GM18502 (cell line): ENCODE measurements around the gene TTYH2.

Experiments used
- ATAC-seq: cut with Tn5 transposase; IDR thresholded peaks from one replicate; pipeline ENCODE4 v1.9.1; 2021; ENCODE audit warnings: mild to moderate bottlenecking; ENCODE audit not compliant: unreplicated experiment, poor library complexity

The TTYH2 gene

DNA sequence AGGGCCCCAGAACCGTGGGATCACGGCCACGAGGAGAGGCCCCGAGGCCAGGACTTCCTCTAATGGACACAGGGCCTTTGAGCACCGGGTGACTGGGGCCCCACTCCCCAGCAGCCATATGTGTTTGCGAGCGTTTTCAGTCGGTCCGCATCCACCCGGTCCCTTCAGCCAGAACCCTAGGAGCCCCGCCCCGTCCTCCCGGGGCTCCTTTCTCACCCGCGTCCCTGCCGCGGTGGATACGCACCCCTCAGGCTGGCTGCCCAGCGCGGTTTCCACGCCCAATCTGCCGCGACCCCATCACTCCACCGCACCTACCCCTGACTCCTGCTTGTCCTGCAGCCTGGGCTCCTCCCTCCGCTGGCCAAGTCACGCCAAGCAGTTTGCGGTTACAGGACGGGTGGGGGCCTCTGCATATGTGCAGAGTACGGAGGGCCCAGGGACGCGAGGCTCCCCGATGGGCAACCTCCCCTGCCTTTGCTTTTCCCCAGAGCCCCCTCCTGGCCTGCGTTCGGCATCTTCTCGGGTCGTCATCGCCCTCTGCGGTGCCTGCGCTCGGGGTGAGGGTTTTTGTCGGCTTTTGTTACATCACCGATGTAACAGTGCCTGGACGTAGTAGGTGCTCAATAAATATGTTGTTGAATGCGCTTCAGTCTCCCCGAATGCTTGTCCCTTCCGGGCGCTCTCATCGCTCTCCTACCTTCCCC lies 1.0 kb upstream of the TTYH2 start:
- peak; percentile 1 for ATAC-seq

DNA sequence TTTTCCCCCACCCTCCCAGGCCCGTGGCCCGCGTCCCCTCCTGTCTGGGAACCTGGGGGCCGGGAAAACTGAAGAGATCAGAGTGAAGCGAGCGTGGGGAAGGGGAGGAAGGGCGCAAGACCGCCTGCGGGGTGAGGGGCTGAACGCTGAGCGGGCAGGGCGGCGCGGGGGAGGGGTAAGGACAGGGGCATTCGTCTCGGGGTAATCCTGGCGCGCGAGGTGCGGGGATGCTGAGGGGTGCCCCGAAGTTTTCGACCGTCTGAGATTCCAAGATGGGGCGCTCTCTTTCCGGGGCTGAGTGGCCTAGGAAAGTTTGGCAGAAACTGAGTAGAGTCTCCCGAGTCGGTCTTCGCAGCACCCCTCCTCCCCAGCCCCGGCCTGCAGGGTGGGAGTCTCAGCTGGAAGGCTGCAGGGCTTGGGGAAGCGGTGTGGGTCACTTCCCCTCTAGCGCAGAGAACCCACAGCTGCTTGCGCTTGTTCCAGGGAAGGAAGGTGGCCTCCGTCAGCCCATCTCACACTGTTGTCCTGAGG lies 555 bp downstream of the TTYH2 start:
- ATAC-seq = no peak

DNA sequence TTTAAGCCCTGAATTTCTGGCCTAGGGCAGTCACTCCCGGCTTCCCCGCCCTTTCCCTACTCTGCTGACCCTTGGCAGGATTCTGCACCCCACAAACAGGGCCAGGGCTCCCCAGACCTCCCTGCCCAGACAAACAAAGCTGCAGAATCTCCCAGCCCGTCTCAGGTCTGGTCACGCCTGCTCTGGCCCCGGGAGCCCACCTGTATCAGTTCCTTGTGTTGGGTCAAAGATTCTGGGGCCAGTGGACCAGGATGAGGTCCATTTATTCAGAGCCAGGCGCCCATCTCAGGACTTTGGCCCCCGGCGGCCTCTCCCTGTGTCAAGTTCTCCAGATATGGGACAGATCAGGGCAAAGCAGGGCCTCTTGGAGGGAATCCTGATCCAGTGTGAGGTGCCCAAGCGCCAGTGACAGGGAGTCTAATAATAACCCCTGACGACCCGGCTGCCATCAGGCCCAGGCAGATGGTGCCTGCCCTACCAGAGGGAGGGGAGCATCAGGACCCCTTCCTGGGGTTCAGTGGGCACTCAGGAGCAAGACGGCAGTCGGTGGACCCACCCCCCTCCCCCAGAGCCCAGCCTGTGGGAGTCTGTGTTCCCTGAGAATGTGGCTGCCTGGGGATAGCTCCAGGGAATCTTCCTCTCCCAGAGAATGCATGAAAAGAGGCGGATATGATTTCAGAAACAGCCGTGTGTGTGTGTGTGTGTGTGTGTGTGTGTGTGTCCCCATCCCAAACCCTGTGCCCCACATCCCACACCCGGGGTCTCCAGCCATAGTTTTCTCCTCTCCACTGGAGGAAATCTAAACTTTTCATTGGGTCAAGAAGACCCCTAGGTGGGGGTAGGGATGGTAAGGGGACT lies 1.3 kb downstream of the TTYH2 start:
- ATAC-seq = no peak

DNA sequence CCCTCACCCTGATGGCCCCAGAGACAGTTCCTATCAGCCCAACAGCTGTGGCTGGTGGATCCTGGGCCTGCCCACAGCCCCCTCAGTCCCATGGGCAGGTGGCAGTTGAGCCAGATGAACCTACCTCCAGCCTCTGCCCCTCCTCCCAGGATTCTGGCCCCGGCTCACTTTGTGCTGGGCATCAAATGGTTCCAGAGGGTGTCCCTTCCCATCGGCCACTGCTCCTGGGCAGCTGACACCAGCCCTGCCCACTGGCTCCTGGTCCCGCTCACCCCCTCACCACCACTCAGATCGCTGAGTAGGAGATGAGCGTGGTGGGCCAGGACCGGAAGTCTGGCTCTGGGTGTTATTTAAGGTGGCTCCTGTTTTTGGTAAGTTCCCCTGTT lies 2.0 kb downstream of the TTYH2 start:
- ATAC-seq = no peak

DNA sequence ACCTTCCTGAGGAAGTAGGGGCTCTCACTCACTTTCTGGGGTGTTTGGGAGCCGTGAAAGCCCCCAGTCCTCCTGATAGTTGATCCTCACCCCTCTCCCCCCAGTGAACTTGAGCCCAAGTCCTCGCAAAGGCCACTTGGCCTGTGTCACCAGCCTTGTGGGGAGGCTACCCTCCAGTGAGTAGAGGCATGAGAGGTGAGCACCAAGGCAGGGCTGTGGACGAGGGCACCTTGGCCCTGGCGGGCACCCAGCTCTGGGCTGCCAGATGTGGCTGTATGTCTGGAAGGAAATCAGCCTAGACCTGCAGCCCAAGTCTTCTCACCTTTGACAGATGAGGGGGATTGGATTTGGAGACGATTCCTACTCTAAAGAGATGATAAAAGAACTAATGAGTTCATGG lies 3.1 kb downstream of the TTYH2 start:
- ATAC-seq = no peak

DNA sequence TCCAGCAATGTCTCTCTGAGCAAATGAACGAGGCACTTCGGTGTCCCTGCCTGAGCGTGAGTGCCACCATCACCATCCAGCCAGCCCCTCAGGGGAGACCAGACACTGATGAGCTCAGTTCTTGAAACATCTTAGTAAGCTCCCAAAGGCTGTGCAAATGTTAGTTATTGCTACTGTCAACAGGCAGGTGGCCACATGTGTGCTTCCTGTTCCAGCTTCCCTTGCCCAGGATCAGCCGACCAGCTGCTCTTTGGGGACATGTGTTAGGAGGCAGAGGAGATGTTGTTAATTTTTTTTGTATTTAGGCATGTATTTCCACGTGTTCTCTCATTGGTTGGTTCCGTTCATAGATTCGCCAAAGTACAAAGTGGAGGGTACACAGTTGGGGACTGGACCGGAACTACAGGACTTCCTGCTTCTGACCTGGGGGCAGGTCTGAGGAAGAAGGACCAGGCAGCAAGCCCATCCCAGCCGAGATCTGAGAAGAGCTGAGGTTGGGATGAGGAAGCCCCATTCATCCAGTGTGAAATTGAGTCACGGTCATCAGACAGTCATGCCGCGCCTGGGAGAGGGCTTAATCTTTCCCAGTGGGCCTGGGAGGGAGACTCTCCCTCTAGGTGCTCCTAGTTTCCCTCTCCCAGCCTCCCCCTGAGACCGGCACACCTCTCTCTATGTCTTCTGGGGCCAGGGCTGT lies 3.8 kb downstream of the TTYH2 start:
- no peak for ATAC-seq

DNA sequence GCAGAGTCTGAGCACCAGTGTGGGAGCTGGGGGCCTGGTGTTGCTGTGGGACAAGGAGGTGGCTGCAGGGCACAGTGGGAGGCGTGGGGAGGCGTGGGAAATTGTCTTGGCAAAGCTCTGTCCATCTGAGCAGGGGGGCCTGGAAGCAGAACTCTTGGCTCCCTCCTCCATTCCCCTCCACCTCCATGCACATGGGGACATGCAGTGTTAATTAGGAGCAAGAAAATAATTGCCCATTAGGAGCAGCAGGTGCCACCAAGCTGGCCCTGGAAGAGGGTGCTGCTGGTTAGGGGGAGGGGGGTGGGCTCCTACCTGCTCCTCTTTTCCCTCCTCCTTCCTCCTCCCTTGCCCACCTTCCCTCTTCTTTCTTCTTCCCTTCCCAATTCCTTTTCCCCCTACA lies 4.5 kb downstream of the TTYH2 start:
- ATAC-seq = no peak

- no peak for ATAC-seq
These were observed 5.1 kb downstream of the TTYH2 start for GRCh38 chr17:74218436-74218835.

DNA sequence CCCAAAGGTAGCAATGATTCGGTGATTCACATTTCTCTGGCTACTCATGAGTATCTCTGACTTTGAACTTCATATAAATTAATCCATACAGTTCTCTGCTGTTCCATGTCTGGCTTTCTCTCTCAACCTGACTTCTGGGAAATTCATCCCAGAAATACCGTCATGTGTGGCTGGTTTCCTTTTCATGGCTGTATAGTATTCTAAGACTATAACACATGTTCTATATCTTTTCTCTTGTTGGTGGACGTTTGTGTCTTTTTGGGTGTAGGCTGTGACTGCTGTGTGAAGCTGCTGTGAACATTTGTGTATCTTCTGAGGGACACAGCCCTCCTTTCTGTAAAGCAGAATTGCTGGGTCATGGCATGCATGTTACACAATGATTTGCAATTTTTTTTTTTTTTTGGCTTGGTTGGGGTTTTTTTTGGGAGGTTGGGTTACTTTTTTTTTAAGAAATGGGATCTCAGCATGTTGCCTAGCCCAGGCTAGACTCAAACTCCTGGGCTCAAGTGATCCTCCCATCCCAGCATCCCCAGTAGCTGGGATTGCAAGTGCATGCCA lies 6.3 kb downstream of the TTYH2 start:
- ATAC-seq = no peak

- no peak for ATAC-seq
These were observed 6.8 kb downstream of the TTYH2 start for GRCh38 chr17:74220219-74220618.

GRCh38 chr17:74220946-74221818 lies 7.8 kb downstream of the TTYH2 start:
- ATAC-seq = no peak

GRCh38 chr17:74222399-74222798 lies 9.0 kb downstream of the TTYH2 start:
- ATAC-seq = no peak

- no peak for ATAC-seq
These were observed 10.5 kb downstream of the TTYH2 start for GRCh38 chr17:74223901-74224300.

DNA sequence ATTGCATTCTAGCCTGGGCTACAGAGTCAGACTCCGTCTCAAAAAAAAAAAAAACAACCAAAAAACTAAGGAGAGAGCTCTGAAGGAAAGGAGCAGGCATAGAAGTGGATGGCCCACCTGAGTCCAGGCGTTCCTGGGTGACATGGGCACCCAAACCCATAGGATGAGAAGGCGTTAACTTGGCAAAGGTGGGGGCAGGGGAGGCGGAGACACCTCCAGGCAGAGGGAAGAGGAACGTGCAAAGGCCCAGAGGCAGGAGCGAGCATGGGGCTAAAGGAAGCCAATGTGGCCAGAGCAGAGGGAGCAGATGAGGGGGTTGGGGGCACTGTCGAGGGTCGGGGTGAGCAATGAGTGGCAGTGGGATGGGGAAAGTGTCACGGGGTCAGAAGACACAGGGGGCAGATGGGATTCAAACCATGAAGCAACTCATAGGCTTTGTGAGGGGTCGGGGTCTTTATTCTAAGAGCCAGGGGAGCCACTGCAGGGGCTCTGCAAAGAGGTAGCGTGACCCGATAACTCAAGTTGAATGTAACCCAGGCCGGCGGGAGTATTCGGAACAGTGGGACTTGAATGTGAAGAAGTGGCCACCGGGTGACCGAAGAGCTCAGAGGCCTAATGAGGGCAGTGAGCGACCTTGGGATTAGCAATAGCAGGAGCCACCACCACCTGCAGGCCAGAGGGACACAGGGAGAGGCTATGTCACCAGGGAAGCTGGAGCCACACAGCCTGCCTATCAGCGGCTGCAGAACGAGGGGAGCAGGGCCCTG lies 11.8 kb downstream of the TTYH2 start:
- ATAC-seq = no peak

DNA sequence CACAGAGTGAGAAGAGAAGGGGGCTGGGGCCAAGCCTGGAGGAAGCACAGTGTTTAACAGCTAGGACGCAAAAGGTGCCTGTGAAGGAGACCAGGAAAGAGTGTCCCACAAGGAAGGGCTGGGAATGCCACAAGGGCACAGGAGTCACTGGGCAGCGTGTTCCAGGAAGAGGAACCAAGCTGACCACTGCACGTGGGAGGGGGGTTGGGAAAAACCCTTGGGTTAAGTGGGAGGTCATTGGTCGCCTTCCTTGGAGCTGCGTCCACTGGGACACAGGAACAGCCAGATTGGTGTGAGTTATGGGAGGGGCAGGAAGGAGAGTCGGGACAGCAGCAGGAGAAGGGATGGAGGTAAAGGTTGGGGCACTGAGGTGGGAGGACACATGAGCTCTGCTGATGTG lies 12.9 kb downstream of the TTYH2 start:
- ATAC-seq = no peak

GRCh38 chr17:74227271-74228080 lies 14.1 kb downstream of the TTYH2 start:
- no peak for ATAC-seq

GRCh38 chr17:74228306-74228978 lies 15.1 kb downstream of the TTYH2 start:
- no peak for ATAC-seq

DNA sequence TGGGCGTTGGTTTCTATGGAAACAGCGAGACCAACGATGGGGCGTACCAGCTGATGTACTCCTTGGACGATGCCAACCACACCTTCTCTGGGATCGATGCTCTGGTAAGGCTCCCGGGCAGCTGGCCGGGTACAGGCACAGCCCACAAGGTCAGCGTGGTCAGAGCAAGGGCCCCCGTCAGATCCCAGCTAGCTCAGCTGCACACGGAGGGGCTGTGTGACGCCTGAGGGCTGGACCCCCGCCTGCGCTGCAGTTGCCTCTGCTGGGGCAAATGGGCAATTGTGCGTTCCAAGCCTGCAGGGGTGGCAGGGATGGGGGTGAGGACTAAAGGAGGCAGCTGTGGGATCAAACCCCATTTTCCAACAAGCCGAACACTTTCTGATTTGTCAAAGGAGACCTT lies 17.5 kb downstream of the TTYH2 start:
- no peak for ATAC-seq
